Activated naive CD4-positive, alpha-beta T cell treated with anti-CD3 and anti-CD28 coated beads, Interleukin-2, amount 50 U/mL, for 24 hours (primary cell): ENCODE results near the gene SRPK2.
"Not testable (repeated sequence)": the region's sequence is repeated elsewhere in the genome, so short reads cannot be mapped to it uniquely, and the experiment has no call there.

Experiments used
- H3K27ac Mint-ChIP-seq: one replicate; pipeline ENCODE4 v1.8.0; 2021; ENCODE audit warnings: mild to moderate bottlenecking, mixed read lengths
- H3K27me3 Mint-ChIP-seq: one replicate; pipeline ENCODE4 v1.8.0; 2021; ENCODE audit warnings: mixed read lengths
- H3K36me3 Mint-ChIP-seq: one replicate; pipeline ENCODE4 v1.8.0; 2021; ENCODE audit warnings: mixed read lengths
- H3K4me1 Mint-ChIP-seq: one replicate; pipeline ENCODE4 v1.8.0; 2021; ENCODE audit warnings: mixed read lengths
- H3K4me3 Mint-ChIP-seq: one replicate; pipeline ENCODE4 v1.8.0; 2021; ENCODE audit warnings: mild to moderate bottlenecking, mixed read lengths
- H3K9me3 Mint-ChIP-seq: one replicate; pipeline ENCODE4 v1.8.0; 2021; ENCODE audit warnings: mixed read lengths

SRPK2 gene

DNA sequence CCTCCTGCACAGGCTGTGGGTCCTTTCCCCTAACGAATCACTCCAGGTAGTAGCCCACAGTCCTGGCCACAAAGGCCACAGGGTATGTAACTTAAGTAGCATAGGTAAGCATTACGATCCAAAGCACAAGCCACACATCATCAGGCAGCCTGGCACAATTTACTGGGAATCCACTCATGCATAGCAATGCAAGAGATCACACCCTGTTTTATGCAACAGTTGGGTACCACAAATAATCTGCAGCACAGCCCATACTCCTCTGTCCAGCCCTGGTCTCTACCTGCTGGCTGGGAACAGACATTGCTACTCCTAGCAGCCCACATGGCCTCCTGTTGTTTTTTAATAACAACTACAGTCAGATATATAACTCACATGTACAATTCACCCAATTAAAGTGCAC lies 34.3 kb downstream of the SRPK2 start:
- H3K9me3 Mint-ChIP-seq, result no peaks in the 10 kb centered on the region
- peak overlapping the region; percentile 71 for H3K27ac Mint-ChIP-seq
- no peaks in the 10 kb centered on the region for H3K27me3 Mint-ChIP-seq
- H3K36me3 Mint-ChIP-seq, result peaks cover 1% of the 10 kb centered on the region
- H3K4me1 Mint-ChIP-seq, result peaks cover 75% of the 10 kb centered on the region
- H3K4me3 Mint-ChIP-seq, result no peak overlapping the region

DNA sequence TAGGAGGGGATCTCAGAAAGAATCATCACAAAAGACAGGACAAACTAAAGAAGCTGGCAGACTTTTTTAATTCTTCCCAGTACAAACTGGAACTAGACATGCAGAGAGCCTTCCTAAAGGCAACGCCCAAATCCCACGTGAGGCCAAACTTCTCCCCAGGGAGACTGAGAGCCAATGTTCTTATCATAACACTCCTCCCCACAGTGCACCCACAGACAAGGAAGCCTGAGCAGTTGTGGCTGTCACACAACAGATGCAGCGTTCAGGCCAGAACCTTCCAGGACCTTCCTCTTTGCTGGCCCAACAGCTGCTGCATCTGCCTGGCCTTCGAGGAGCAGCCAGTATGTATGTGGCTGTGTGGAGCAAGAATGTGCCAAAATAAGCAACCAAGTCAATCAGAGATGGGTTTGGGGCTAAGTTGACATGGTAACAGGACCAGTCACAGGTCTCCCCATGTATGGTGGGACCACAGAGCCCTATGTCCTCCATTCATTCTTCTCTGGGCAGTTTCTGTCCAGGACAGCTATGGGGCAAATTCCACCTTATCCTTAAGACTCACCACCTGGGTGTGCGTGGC lies 34.9 kb downstream of the SRPK2 start:
- no peaks in the 10 kb centered on the region for H3K9me3 Mint-ChIP-seq
- peaks cover 1% of the 10 kb centered on the region for H3K36me3 Mint-ChIP-seq
- peaks cover 76% of the 10 kb centered on the region for H3K4me1 Mint-ChIP-seq
- H3K27ac Mint-ChIP-seq, result peak overlapping the region; percentile 48
- no peaks in the 10 kb centered on the region for H3K27me3 Mint-ChIP-seq
- H3K4me3 Mint-ChIP-seq, result peak overlapping the region; percentile 19

DNA sequence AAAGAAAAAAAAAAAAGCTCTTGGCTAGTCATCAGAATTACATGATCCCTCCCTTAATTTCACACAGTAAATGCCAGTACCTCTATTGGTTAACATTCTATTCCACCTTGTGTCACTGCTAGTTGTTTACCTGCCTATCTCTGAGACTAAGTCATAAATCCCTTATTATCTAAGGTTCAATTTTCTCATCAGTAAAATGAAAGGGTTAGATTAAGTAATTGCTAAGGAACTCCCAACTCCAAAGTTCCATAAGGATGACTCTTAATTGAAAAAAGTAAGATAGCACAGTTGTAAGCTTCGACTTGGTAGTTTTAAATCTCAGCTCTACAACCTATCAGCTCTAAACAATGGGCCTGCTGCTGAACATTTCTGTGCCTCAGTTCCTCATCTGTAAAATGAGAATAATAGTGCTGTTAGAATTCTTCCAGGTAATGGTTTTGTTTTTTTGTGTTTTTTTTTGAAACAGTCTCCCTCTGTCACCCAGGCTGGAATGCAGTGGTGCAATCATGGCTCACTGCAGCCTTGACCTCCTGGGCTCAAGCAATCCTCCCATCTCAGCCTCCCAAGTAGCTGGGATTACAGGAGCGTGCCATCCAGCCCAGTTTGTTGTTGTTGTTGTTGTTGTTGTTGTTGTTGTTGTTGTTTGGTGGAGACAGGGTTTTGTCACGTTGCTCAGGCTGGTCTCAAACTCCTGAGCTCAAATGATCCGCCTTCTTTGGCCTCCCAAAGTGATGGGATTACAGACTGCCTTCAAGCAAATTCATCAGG lies 35.6 kb downstream of the SRPK2 start:
- H3K4me3 Mint-ChIP-seq, result peak overlapping the region; percentile 19
- H3K9me3 Mint-ChIP-seq, result no peaks in the 10 kb centered on the region
- H3K27ac Mint-ChIP-seq, result peak overlapping the region; percentile 48
- peaks cover 73% of the 10 kb centered on the region for H3K4me1 Mint-ChIP-seq
- H3K36me3 Mint-ChIP-seq, result no peaks in the 10 kb centered on the region
- H3K27me3 Mint-ChIP-seq, result no peaks in the 10 kb centered on the region

DNA sequence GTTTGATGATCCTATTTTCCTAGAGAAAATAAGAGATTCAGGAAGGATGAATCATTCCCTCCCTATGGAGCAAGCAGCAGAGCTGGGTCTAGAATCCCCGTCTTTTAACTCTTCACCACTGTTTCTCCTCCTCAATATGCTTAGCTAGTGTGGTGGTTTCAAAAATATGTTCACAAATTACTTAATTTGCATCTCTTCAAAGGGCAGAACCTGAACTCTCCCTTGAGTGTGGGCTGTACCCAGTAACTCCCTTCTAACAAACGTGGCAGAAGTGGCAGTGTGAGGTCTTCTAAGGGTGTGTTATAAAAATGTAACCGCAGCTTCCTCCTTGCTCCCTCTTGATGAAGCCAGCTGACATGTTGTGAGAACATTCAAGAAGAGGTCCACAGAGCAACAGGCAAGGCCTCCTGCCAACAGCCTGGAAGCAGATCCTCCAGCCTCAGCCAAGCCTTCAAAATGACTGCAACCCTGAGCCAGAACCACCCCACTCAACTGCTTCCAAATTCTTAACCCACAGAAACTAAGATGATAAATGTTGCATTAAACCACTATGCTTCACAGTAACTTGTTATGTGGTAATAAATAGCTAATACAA lies 36.6 kb downstream of the SRPK2 start:
- H3K9me3 Mint-ChIP-seq, result no peaks in the 10 kb centered on the region
- H3K4me3 Mint-ChIP-seq, result peak overlapping the region; percentile 49
- H3K27ac Mint-ChIP-seq, result peak overlapping the region; percentile 31
- no peaks in the 10 kb centered on the region for H3K36me3 Mint-ChIP-seq
- H3K27me3 Mint-ChIP-seq, result no peaks in the 10 kb centered on the region
- peaks cover 72% of the 10 kb centered on the region for H3K4me1 Mint-ChIP-seq

DNA sequence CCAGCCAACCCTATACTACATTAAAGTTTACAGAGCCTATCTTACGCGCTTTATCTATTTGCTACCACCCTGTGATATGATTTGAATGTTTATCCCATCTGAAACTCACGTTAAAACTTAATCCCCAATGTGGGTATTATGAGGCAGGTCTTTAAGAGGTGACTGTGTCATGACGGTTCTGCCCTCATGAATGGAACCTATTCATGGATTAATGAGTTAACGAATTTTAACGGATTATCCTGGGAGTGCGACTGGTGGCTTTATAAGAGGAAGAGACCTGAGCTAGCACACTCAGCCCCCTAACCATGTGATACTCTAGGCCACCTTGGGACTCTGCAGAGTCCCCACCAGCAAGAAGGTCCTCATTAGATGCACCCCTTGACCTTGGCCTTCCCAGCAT lies 37.8 kb downstream of the SRPK2 start:
- Mint-ChIP-seq H3K9me3 (no peaks in the 10 kb centered on the region), H3K4me3 (peak overlapping the region; percentile 39), H3K27me3 (no peaks in the 10 kb centered on the region), H3K4me1 (peaks cover 77% of the 10 kb centered on the region), H3K36me3 (no peaks in the 10 kb centered on the region), H3K27ac (peak overlapping the region; percentile 70)

DNA sequence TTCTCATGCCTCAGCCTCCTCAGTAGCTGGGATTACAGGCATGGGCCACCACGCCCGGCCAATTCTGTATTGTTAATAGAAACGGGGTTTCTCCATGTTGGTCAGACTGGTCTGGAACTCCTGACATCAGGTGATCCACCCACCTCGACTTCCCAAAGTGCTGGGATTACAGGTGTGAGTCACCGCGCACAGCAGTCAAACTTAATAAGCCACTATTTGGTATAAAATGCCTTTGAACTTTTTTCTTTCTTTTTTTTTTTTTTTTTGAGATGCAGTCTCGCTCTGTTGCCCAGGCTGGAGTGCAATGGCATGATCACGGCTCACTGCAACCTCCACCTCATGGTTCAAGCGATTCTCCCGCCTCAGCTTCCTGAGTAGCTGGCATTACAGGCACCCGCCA lies 40.5 kb downstream of the SRPK2 start:
- not testable (repeated sequence) for H3K36me3 Mint-ChIP-seq, H3K27ac Mint-ChIP-seq, H3K27me3 Mint-ChIP-seq, H3K4me3 Mint-ChIP-seq, H3K9me3 Mint-ChIP-seq
- peaks cover 72% of the 10 kb centered on the region for H3K4me1 Mint-ChIP-seq

DNA sequence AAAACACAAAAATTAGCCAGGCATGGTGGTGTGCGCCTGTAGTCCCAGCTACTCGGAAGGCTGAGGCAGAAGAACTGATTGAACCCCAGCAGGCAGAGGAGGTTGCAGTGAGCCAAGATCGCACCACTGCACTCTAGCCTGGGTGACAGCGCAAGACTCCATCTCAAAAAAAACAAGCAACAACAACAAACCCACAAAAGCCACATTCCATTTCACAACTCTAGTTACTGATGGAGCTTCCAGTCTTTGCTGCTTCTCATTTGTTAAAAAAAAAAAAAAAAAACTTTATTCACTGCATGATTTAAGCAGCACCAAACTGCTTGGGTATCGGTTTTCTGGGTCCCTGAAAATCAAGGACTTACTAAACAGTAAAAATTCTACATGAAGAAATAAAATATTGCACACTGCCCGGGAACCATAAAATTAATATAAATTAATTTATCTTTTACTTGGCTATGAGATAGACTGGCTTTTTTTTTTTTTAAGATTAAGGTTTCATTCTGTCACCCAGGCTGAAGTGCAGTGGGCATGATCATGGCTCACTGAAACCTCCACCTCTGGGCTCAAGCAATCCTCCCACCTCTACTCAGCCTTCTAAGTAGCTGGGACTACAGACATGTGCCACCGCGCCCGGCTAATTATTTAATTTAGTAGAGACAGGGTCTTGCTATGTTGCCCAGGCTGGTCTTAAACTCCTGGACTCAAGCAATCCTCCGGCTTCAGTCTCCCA lies 42.0 kb downstream of the SRPK2 start:
- H3K27me3 Mint-ChIP-seq, result no peaks in the 10 kb centered on the region
- peak overlapping the region; percentile 15 for H3K4me3 Mint-ChIP-seq
- peak overlapping the region; percentile 23 for H3K27ac Mint-ChIP-seq
- H3K36me3 Mint-ChIP-seq, result no peaks in the 10 kb centered on the region
- no peaks in the 10 kb centered on the region for H3K9me3 Mint-ChIP-seq
- H3K4me1 Mint-ChIP-seq, result peaks cover 67% of the 10 kb centered on the region

DNA sequence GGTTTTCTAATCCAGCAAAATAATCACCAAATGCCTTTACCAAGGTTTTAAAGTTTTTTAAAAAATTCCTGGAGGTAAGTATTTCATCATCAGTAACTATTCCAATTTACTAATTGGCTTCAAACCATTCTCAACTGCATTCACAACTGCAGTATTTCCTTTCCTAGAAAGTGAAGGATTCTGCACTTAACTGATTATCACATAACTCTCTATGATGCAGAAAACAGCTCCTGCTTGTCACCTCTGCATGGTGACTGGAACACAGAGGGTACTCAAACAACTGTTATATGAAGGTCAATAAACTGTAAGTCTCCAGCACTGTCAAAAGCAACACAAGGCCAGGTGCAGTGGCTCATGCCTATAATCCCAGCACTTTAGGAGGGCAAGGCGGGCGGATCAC lies 42.6 kb downstream of the SRPK2 start:
- H3K4me1 Mint-ChIP-seq, result peaks cover 62% of the 10 kb centered on the region
- peak overlapping the region; percentile 15 for H3K4me3 Mint-ChIP-seq
- peak overlapping the region; percentile 23 for H3K27ac Mint-ChIP-seq
- H3K36me3 Mint-ChIP-seq, result no peaks in the 10 kb centered on the region
- H3K27me3 Mint-ChIP-seq, result no peaks in the 10 kb centered on the region
- no peaks in the 10 kb centered on the region for H3K9me3 Mint-ChIP-seq

DNA sequence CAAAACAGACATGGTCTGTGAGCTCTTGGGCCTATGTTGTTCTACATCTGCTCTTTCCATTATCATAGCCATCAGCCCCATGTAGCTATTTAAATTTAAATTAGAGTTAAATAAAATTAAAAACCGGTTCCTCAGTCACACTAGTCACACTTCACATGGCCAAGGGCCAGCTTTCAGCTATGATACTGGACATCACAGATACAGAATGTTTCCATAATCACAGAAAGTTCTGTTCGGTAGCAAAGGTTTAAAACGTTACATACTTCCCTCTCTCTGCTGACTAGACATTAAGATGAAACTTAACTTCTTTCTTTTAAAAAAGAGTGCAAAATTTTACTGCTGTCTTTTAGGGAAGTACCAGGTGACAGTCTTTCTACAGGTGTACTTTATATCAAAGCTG lies 43.0 kb downstream of the SRPK2 start:
- H3K4me1 Mint-ChIP-seq, result peaks cover 61% of the 10 kb centered on the region
- no peak overlapping the region for H3K4me3 Mint-ChIP-seq
- H3K36me3 Mint-ChIP-seq, result no peaks in the 10 kb centered on the region
- H3K27me3 Mint-ChIP-seq, result no peaks in the 10 kb centered on the region
- H3K27ac Mint-ChIP-seq, result peak overlapping the region; percentile 17
- H3K9me3 Mint-ChIP-seq, result no peaks in the 10 kb centered on the region

DNA sequence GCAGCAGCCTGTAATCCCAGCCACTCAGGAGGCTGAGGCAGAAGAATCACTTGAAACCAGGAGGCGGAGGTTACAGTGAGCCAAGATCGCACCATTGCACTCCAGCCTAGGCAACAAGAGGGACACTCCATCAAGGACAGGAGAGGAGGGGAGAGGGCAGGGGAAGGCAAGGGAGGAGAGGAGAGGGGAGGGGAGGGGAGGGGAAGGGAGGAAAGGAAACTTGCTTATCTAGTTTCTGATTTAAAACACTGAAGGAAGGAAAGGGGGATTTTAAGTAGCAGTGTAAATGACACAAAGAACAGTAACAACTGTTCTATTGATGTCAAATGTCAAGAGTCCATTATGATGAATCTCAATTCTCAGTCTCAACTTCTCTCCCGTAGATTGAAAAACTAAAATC lies 43.7 kb downstream of the SRPK2 start:
- peak overlapping the region; percentile 36 for H3K4me3 Mint-ChIP-seq
- H3K9me3 Mint-ChIP-seq, result no peaks in the 10 kb centered on the region
- H3K27ac Mint-ChIP-seq, result peak overlapping the region; percentile 57
- no peaks in the 10 kb centered on the region for H3K27me3 Mint-ChIP-seq
- peaks cover 59% of the 10 kb centered on the region for H3K4me1 Mint-ChIP-seq
- no peaks in the 10 kb centered on the region for H3K36me3 Mint-ChIP-seq

DNA sequence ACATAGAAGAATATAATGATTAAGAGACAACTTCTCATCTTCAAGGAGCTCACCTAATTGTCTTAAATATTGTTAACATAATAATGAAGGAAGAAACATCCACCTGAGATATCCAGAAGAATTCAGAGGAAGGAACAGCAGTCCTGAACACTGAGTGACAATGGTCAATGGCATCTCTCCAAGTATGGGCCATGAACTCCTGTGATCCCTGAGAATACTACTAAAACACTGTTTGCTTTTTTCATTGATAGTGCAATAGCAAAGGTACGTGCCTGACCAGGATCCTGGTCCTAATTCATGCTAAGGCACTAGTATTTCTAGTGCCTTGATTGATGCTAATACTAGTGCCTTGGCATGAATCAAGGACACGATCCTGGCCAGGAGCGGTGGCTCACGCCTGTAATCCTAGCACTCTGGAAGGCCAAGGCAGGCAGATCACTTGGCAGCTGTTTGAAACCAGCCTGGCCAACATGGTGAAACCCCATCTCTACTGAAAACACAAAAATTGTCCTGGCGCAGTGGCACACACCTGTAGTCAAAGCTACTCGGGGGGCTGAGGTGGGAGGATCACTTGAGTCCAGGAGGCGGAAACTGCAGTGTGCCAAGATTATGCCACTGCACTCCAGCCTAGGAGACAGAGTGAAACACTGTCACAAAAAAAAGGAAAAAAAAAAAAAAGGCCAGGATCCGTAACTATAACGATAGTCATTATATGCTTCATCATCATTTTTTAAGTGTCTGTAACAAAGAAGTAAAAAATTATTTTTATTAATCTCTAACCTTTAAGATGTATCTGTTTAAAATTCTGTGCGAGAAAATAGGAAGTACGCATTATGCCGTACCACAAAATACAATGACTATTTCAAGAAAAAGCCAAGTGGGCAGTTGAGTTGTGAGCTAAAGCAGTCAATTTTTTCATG lies 49.1 kb downstream of the SRPK2 start:
- no peaks in the 10 kb centered on the region for H3K36me3 Mint-ChIP-seq

DNA sequence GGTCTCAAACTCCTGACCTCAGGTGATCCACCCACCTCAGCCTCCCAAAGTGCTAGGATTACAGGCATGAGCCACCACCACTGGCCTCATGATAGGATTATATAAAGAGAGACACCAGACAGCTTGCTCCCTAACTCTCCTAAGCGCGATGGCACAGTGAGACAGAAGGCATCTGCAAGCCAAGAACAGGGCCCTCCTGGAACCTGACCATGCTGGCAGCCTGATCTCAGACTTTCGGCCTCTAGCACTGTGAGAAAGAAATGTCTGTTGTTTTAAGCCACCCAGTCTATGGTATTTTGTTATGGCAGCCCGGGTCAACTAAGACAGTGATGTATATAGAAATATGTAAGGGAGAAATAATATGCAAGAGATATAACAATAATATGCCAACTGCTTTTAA lies 51.2 kb downstream of the SRPK2 start:
- Mint-ChIP-seq H3K4me1 (peaks cover 25% of the 10 kb centered on the region), H3K4me3 (no peak overlapping the region), H3K9me3 (no peaks in the 10 kb centered on the region), H3K27me3 (no peaks in the 10 kb centered on the region), H3K36me3 (no peaks in the 10 kb centered on the region), H3K27ac (no peak overlapping the region)

More for the DNA sequence above, 49.1 kb downstream of the SRPK2 start:
- Mint-ChIP-seq H3K4me1 (peaks cover 38% of the 10 kb centered on the region), H3K27me3 (no peaks in the 10 kb centered on the region), H3K4me3 (no peak overlapping the region), H3K27ac (no peak overlapping the region), H3K9me3 (no peaks in the 10 kb centered on the region)

DNA sequence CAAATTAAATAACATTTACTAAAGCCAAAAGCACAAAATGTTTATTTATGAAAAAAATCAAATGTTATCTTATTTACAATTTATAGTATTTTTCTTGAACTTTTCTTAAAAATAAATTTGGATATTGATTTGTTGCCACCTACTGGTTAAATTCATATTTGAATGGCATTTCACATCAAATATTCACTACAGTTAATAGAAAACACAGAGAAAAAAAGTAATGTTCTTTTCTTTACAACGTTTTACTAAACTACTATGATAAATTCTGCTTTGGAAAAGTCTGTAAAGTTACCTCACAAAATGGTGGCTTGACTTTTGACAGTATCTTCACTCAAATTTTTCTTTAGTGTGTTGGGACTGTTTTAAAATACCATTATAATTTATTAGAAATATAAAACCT lies 52.7 kb downstream of the SRPK2 start:
- H3K9me3 Mint-ChIP-seq, result no peaks in the 10 kb centered on the region
- no peak overlapping the region for H3K27ac Mint-ChIP-seq
- H3K36me3 Mint-ChIP-seq, result no peaks in the 10 kb centered on the region
- H3K4me3 Mint-ChIP-seq, result no peak overlapping the region
- H3K4me1 Mint-ChIP-seq, result peaks cover 34% of the 10 kb centered on the region
- no peaks in the 10 kb centered on the region for H3K27me3 Mint-ChIP-seq

DNA sequence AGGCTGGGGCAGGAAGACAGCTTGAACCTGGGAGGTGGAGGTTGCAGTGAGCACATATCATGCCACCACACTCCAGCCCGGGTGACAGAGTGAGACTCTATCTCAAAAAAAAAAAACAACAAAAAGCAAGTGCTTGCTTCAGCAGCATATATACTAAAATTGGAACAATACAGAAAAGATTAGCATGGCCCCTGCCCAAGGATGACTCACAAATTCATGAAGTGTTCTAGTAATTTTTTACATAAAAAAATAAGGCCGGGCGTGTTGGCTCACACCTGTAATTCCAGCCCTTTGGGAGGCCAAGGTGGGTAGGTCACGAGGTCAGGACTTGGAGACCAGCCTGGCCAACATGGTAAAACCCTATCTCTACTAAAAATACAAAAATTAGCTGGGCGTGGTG lies 56.1 kb downstream of the SRPK2 start:
- not testable (repeated sequence) for H3K9me3 Mint-ChIP-seq, H3K36me3 Mint-ChIP-seq, H3K27ac Mint-ChIP-seq, H3K27me3 Mint-ChIP-seq, H3K4me3 Mint-ChIP-seq
- H3K4me1 Mint-ChIP-seq, result peaks cover 28% of the 10 kb centered on the region

DNA sequence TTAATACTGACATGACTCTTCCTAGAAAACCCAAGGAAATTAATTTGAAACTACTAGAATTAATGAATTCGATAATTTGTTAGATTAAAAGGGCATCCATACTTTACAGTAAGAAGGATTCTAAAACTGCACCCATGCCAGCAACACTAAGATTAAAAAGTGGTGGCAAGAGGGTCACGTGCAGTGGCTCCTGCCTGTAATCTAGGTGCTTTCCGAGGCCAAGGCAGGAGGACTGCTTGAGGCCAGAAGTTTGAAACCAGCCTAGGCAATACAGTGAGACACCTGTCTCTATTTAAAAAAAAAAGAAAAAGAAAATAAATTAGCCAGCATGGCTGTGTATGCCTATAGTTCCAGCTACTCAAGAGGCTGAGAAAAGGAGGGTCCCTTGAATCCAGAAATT lies 58.2 kb downstream of the SRPK2 start:
- no peaks in the 10 kb centered on the region for H3K9me3 Mint-ChIP-seq
- H3K4me1 Mint-ChIP-seq, result peaks cover 41% of the 10 kb centered on the region
- H3K27me3 Mint-ChIP-seq, result no peaks in the 10 kb centered on the region
- H3K27ac Mint-ChIP-seq, result no peak overlapping the region
- peaks cover 1% of the 10 kb centered on the region for H3K36me3 Mint-ChIP-seq
- H3K4me3 Mint-ChIP-seq, result no peak overlapping the region
